ENCODE data around the gene RANBP17. TPM values are rescaled to one million over a fixed set of nuclear protein-coding genes. Genes with fewer than 3 reads are reported as not detected.

Gene RANBP17
- total and polyA plus RNA-seq, 2 of the 4 experiments (the other 2 are of a cell fraction) = 8.2 to 29.0 TPM

- dilution Hi-C loops (cut with HindIII; ENCODE audit: low sequenced_read_pairs, unreplicated experiment) (no loop called here), intact Hi-C loops (cut with micrococcal nuclease) (no loop called here), in situ Hi-C loops (cut with MboI; ENCODE audit: low sequenced_read_pairs) (no loop called here)
- POLR2A ChIA-PET (ENCODE audit: unreplicated experiment) = no interaction called here
- Histone ChIP-seq H4K20me1 (ENCODE audit: insufficient read depth, low read length) (no peaks in the 10 kb centered on the region), H3K9me3 (ENCODE audit: control insufficient read depth, insufficient read depth, low read length) (no peaks in the 10 kb centered on the region), H2BK15ac (ENCODE audit: low read depth, low read length) (no peak overlapping the region), H3K27ac (ENCODE audit: insufficient read depth, low read length) (no peak overlapping the region), H3K14ac (replicated peaks; ENCODE audit: low read depth, low read length) (no peak overlapping the region), H4K91ac (ENCODE audit: insufficient read depth, low read depth, low read length) (no peak overlapping the region), H4K5ac (ENCODE audit: low read depth, low read length) (no peak overlapping the region), H3K36me3 (ENCODE audit: control insufficient read depth, insufficient read depth, low read length) (peaks cover 4% of the 10 kb centered on the region), H3K4me2 (ENCODE audit: low read depth, low read length) (no peak overlapping the region), H3K9me1 (ENCODE audit: insufficient read depth, low read length) (no peaks in the 10 kb centered on the region), H2BK120ac (ENCODE audit: low read depth, low read length) (no peak overlapping the region), H2AFZ (replicated peaks; ENCODE audit: low read length, poor library complexity) (peak overlapping the region; percentile 28), H3K56ac (ENCODE audit: extremely low read depth, insufficient read depth, low read length) (no peak overlapping the region), H3K23ac (ENCODE audit: low read depth, low read length) (no peak overlapping the region), H3K4ac (ENCODE audit: low read depth, low read length) (no peak overlapping the region), H3K4me3 (ENCODE audit: insufficient read depth, low read depth, low read length) (no peak overlapping the region), H2AK9ac (replicated peaks; ENCODE audit: low read depth, low read length, poor library complexity) (no peak overlapping the region), H3K27me3 (ENCODE audit: control insufficient read depth, insufficient read depth, low read length) (no peaks in the 10 kb centered on the region), H3K9ac (ENCODE audit: low read depth, low read length) (no peak overlapping the region), H2BK20ac (ENCODE audit: low read depth, low read length) (no peak overlapping the region), H2BK5ac (ENCODE audit: low read depth, low read length, poor library complexity, severe bottlenecking) (no peak overlapping the region), H3K4me1 (ENCODE audit: control insufficient read depth, insufficient read depth, low read length) (no peaks in the 10 kb centered on the region), H4K8ac (ENCODE audit: low read depth in 2 of 2, low read length in 2 of 2) (no peak overlapping the region), H3K79me1 (ENCODE audit: low read depth in 1 of 2, low read length in 2 of 2) (no peaks in the 10 kb centered on the region), H3K18ac (ENCODE audit: low read depth, low read length) (no peak overlapping the region), H2AK5ac (ENCODE audit: low read depth, low read length) (no peak overlapping the region)
- WGBS, 2 experiments (ENCODE audit: extremely low coverage in 2 of 2, insufficient read length in 1 of 2) = no CpG with 5 or more reads among the region's 8 CpGs
- TF ChIP-seq POLR2A (IDR thresholded peaks at IDR 0.05; ENCODE audit: low read depth, low read length) = no peak
- no peak for TF ChIP-seq CTCF (conservative IDR thresholded peaks at IDR 0.05; ENCODE audit: low read depth, low read length)
- no peak for TF ChIP-seq MAZ (IDR thresholded peaks at IDR 0.05; ENCODE audit: borderline replicate concordance, low read depth, low read length)
- no peak for TF ChIP-seq SMC3 (IDR thresholded peaks at IDR 0.05; ENCODE audit: low read depth, low read length)
- no peak for TF ChIP-seq ELK1 (IDR thresholded peaks at IDR 0.05; ENCODE audit: borderline replicate concordance, low read depth, low read length)
- no peak for TF ChIP-seq RCOR1 (IDR thresholded peaks at IDR 0.05; ENCODE audit: insufficient replicate concordance, low read length)
- TF ChIP-seq FOS (IDR thresholded peaks at IDR 0.05; ENCODE audit: low read depth, low read length) = no peak
- TF ChIP-seq CHD1 (IDR thresholded peaks at IDR 0.05; ENCODE audit: low read depth, low read length) = no peak
- ATAC-seq (ENCODE audit: low read depth) (no peak), DNase-seq (no peak)
- CTCF ChIA-PET = no interaction called here
- no TSS peak for BruUV-seq (replicated peaks)
Observed at GRCh38 chr5:170941788-170942187, 80.0 kb downstream of the RANBP17 start.

All from IMR-90 (cell line).